ENCODE results near the gene CCDC92.

DNA sequence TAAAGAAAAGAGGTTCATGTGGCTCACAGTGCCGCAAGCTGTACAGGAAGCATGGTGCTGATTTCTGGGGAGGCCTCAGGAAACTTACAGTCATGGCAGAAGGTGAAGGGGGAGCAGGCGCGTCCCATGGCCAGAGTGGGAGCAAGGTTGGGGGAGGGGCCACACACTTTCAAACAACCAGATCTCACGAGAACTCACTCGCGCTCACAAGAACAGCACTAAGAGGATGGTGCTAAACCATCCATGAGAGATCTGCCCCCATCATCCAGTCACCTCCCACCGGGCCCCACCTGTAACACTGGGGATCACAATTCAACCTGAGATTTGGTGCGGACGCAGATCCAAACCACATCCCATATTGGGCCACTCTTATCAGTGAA lies 80.5 kb downstream of the CCDC92 start:
- TF ChIP-seq POLR2AphosphoS5 (IDR thresholded peaks at IDR 0.05; ENCODE audit: low read depth, low read length) (no peak), SIN3A (IDR thresholded peaks at IDR 0.05; ENCODE audit: borderline replicate concordance, insufficient read depth, low read depth, low read length) (no peak), TCF7L2 (IDR thresholded peaks at IDR 0.05; ENCODE audit: low read depth, low read length) (no peak)
- TF ChIP-seq, protein P1, sequence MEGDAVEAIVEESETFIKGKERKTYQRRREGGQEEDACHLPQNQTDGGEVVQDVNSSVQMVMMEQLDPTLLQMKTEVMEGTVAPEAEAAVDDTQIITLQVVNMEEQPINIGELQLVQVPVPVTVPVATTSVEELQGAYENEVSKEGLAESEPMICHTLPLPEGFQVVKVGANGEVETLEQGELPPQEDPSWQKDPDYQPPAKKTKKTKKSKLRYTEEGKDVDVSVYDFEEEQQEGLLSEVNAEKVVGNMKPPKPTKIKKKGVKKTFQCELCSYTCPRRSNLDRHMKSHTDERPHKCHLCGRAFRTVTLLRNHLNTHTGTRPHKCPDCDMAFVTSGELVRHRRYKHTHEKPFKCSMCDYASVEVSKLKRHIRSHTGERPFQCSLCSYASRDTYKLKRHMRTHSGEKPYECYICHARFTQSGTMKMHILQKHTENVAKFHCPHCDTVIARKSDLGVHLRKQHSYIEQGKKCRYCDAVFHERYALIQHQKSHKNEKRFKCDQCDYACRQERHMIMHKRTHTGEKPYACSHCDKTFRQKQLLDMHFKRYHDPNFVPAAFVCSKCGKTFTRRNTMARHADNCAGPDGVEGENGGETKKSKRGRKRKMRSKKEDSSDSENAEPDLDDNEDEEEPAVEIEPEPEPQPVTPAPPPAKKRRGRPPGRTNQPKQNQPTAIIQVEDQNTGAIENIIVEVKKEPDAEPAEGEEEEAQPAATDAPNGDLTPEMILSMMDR (IDR thresholded peaks at IDR 0.05), result no peak
- TF ChIP-seq, protein P2, sequence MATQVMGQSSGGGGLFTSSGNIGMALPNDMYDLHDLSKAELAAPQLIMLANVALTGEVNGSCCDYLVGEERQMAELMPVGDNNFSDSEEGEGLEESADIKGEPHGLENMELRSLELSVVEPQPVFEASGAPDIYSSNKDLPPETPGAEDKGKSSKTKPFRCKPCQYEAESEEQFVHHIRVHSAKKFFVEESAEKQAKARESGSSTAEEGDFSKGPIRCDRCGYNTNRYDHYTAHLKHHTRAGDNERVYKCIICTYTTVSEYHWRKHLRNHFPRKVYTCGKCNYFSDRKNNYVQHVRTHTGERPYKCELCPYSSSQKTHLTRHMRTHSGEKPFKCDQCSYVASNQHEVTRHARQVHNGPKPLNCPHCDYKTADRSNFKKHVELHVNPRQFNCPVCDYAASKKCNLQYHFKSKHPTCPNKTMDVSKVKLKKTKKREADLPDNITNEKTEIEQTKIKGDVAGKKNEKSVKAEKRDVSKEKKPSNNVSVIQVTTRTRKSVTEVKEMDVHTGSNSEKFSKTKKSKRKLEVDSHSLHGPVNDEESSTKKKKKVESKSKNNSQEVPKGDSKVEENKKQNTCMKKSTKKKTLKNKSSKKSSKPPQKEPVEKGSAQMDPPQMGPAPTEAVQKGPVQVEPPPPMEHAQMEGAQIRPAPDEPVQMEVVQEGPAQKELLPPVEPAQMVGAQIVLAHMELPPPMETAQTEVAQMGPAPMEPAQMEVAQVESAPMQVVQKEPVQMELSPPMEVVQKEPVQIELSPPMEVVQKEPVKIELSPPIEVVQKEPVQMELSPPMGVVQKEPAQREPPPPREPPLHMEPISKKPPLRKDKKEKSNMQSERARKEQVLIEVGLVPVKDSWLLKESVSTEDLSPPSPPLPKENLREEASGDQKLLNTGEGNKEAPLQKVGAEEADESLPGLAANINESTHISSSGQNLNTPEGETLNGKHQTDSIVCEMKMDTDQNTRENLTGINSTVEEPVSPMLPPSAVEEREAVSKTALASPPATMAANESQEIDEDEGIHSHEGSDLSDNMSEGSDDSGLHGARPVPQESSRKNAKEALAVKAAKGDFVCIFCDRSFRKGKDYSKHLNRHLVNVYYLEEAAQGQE (IDR thresholded peaks at IDR 0.05; ENCODE audit: insufficient read depth in 1 of 2, low read depth in 2 of 2, low read length in 1 of 2), result no peak
